Osteoblast (primary cell): ENCODE data around the gene GRIK4. TPM values are rescaled to one million over a fixed set of nuclear protein-coding genes. Genes with fewer than 3 reads are reported as not detected.
A peak's percentile ranks its signal among the peaks of the same experiment; 100 is the strongest.

Experiments
- DNase-seq: peaks from one replicate; pipeline ENCODE4 v3.0.0; 2011; ENCODE audit warnings: low spot score, mixed read lengths; ENCODE audit not compliant: insufficient read length; ENCODE audit errors: missing footprints
- H2AFZ ChIP-seq: 2 replicates; pipeline ENCODE4 v1.6.0; 2011; ENCODE audit warnings: mild to moderate bottlenecking, low read length
- H3K27ac ChIP-seq: 2 replicates; pipeline ENCODE4 v1.5.1; 2011; ENCODE audit warnings: mild to moderate bottlenecking, low read depth, low read length, moderate library complexity
- H3K27me3 ChIP-seq: 2 replicates; pipeline ENCODE4 v1.6.0; 2012; ENCODE audit warnings: mild to moderate bottlenecking, control low read depth, inconsistent platforms, low read length, moderate library complexity; ENCODE audit not compliant: insufficient read depth
- H3K36me3 ChIP-seq: 2 replicates; pipeline ENCODE4 v1.5.1; 2011; ENCODE audit warnings: mild to moderate bottlenecking, low read length, control low read depth, moderate library complexity; ENCODE audit not compliant: insufficient read depth
- H3K4me1 ChIP-seq: 2 replicates; pipeline ENCODE4 v1.5.1; 2011; ENCODE audit warnings: mild to moderate bottlenecking, low read length, control low read depth, moderate library complexity; ENCODE audit not compliant: insufficient read depth
- H3K4me2 ChIP-seq: 2 replicates; pipeline ENCODE4 v1.6.0; 2011; ENCODE audit warnings: mild to moderate bottlenecking, low read length; ENCODE audit not compliant: insufficient read depth
- H3K4me3 ChIP-seq: fragments of 200-600 bp; sonication (generic); 3 replicates; pipeline ENCODE4 v1.5.1; 2012; ENCODE audit warnings: mild to moderate bottlenecking, low read length, inconsistent platforms; ENCODE audit not compliant: insufficient read depth
- H3K79me2 ChIP-seq: 2 replicates; pipeline ENCODE4 v1.6.0; 2012; ENCODE audit warnings: mild to moderate bottlenecking, low read length, control low read depth, inconsistent platforms; ENCODE audit not compliant: insufficient read depth
- H3K9me3 ChIP-seq: 2 replicates; pipeline ENCODE4 v1.5.1; 2011; ENCODE audit warnings: low read depth, low read length, control low read depth
- H4K20me1 ChIP-seq: 2 replicates; pipeline ENCODE4 v1.6.0; 2012; ENCODE audit warnings: mild to moderate bottlenecking, low read length, control low read depth; ENCODE audit not compliant: insufficient read depth
- CTCF ChIP-seq: IDR thresholded peaks from 2 replicates; pipeline ENCODE4 v1.5.1; 2011; ENCODE audit warnings: mild to moderate bottlenecking, low read depth, low read length, moderate library complexity; ENCODE audit errors: extremely low read depth
- total RNA-seq: library from RNA; depleted of rRNA; stranded (reverse); fragments of >200 nt; gene quantifications from 2 replicates; pipeline ENCODE4 v1.2.3, GENCODE V29; 2012

Gene GRIK4
- total RNA-seq, 1 donor, result under 0.01 TPM

- no peaks in the 10 kb centered on the region for H3K4me1 ChIP-seq
- H3K27ac ChIP-seq, result no peak overlapping the region
- no peaks in the 10 kb centered on the region for H4K20me1 ChIP-seq
- no peak for DNase-seq
- H2AFZ ChIP-seq, result no peak overlapping the region
- H3K79me2 ChIP-seq, result no peaks in the 10 kb centered on the region
- peaks cover 5% of the 10 kb centered on the region for H3K27me3 ChIP-seq
- no peaks in the 10 kb centered on the region for H3K9me3 ChIP-seq
- H3K4me3 ChIP-seq, result no peak overlapping the region
- no peaks in the 10 kb centered on the region for H3K36me3 ChIP-seq
- TF ChIP-seq CTCF, result no peak
- no peak overlapping the region for H3K4me2 ChIP-seq
These were observed 139.8 kb downstream of the GRIK4 start for GRCh38 chr11:120651396-120651795.

- H3K4me1 ChIP-seq, result no peaks in the 10 kb centered on the region
- DNase-seq, result peak; percentile 83
- H3K4me3 ChIP-seq, result no peak overlapping the region
- H3K27me3 ChIP-seq, result peaks cover 5% of the 10 kb centered on the region
- no peaks in the 10 kb centered on the region for H3K79me2 ChIP-seq
- no peak for TF ChIP-seq CTCF
- no peak overlapping the region for H3K4me2 ChIP-seq
- no peak overlapping the region for H2AFZ ChIP-seq
- no peaks in the 10 kb centered on the region for H3K36me3 ChIP-seq
- no peak overlapping the region for H3K27ac ChIP-seq
- no peaks in the 10 kb centered on the region for H4K20me1 ChIP-seq
- H3K9me3 ChIP-seq, result no peaks in the 10 kb centered on the region
These were observed 140.3 kb downstream of the GRIK4 start for GRCh38 chr11:120651836-120652235.

GRCh38 chr11:120652705-120653335 lies 141.3 kb downstream of the GRIK4 start:
- no peaks in the 10 kb centered on the region for H3K79me2 ChIP-seq
- H3K4me1 ChIP-seq, result no peaks in the 10 kb centered on the region
- H4K20me1 ChIP-seq, result no peaks in the 10 kb centered on the region
- H3K4me3 ChIP-seq, result no peak overlapping the region
- DNase-seq, result no peak
- peaks cover under 1% of the 10 kb centered on the region for H3K27me3 ChIP-seq
- no peak overlapping the region for H2AFZ ChIP-seq
- H3K36me3 ChIP-seq, result no peaks in the 10 kb centered on the region
- TF ChIP-seq CTCF, result no peak
- no peak overlapping the region for H3K4me2 ChIP-seq
- H3K9me3 ChIP-seq, result no peaks in the 10 kb centered on the region
- no peak overlapping the region for H3K27ac ChIP-seq

GRCh38 chr11:120655589-120655988 lies 144.0 kb downstream of the GRIK4 start:
- Histone ChIP-seq H4K20me1 (no peaks in the 10 kb centered on the region), H3K27ac (no peak overlapping the region), H3K4me3 (no peak overlapping the region), H3K27me3 (no peaks in the 10 kb centered on the region), H3K4me1 (no peaks in the 10 kb centered on the region), H3K36me3 (no peaks in the 10 kb centered on the region), H3K4me2 (no peak overlapping the region), H3K9me3 (no peaks in the 10 kb centered on the region), H2AFZ (no peak overlapping the region), H3K79me2 (no peaks in the 10 kb centered on the region)
- DNase-seq, result no peak
- TF ChIP-seq CTCF, result no peak
